ENCODE results near the gene TSHZ2.

Gene TSHZ2

GRCh38 chr20:53426766-53427312, 454.7 kb downstream of the TSHZ2 start:
- TF ChIP-seq, protein P1, sequence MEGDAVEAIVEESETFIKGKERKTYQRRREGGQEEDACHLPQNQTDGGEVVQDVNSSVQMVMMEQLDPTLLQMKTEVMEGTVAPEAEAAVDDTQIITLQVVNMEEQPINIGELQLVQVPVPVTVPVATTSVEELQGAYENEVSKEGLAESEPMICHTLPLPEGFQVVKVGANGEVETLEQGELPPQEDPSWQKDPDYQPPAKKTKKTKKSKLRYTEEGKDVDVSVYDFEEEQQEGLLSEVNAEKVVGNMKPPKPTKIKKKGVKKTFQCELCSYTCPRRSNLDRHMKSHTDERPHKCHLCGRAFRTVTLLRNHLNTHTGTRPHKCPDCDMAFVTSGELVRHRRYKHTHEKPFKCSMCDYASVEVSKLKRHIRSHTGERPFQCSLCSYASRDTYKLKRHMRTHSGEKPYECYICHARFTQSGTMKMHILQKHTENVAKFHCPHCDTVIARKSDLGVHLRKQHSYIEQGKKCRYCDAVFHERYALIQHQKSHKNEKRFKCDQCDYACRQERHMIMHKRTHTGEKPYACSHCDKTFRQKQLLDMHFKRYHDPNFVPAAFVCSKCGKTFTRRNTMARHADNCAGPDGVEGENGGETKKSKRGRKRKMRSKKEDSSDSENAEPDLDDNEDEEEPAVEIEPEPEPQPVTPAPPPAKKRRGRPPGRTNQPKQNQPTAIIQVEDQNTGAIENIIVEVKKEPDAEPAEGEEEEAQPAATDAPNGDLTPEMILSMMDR (IDR thresholded peaks at IDR 0.05; ENCODE audit: low read length): no peak
- no peak for TF ChIP-seq EZH2 (IDR thresholded peaks at IDR 0.05; ENCODE audit: borderline replicate concordance, low read length)
- Histone ChIP-seq H3K27ac (ENCODE audit: low read depth, low read length, poor library complexity, severe bottlenecking) (no peak overlapping the region), H3K36me3 (ENCODE audit: insufficient read depth, low read length) (no peaks in the 10 kb centered on the region), H3K4me2 (ENCODE audit: low read length) (no peak overlapping the region), H3K9ac (ENCODE audit: low read length) (no peak overlapping the region), H3K9me2 (ENCODE audit: low read depth, low read length) (no peaks in the 10 kb centered on the region), H2AFZ (ENCODE audit: low read length) (no peak overlapping the region), H3K4me1 (ENCODE audit: insufficient read depth, low read length, severe bottlenecking) (no peaks in the 10 kb centered on the region), H3K79me2 (ENCODE audit: insufficient read depth, low read length) (no peaks in the 10 kb centered on the region), H3F3A (ENCODE audit: insufficient read depth, low read length) (no peaks in the 10 kb centered on the region), H3K9me3 (ENCODE audit: low read length) (no peaks in the 10 kb centered on the region), H3K4me3 (ENCODE audit: low read depth, low read length, poor library complexity, severe bottlenecking) (no peak overlapping the region), H3K27me3 (ENCODE audit: insufficient read depth, low read length) (peaks cover 8% of the 10 kb centered on the region), H4K20me1 (ENCODE audit: insufficient read depth, low read length) (no peaks in the 10 kb centered on the region)

DNA sequence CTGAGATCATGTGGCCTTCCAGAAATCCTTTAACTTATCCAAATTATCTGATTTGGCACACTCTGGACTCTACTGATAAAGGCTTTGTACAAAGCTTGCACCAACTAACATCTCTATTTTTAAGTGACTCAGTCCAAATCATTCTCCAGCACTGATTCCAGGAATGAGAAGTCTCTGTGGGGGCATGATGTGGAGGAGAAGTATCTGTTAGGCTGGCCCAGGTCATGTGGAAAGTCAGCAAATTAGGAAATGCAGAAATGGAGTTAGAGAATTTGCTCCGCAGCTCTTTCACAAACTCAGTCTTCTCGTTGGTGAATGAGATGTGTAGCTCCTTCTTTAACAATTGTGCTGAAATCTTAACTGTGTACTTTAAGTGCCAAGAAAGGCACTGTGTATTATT, 455.8 kb downstream of the TSHZ2 start:
- H2AFZ ChIP-seq (ENCODE audit: low read length): no peak overlapping the region

DNA sequence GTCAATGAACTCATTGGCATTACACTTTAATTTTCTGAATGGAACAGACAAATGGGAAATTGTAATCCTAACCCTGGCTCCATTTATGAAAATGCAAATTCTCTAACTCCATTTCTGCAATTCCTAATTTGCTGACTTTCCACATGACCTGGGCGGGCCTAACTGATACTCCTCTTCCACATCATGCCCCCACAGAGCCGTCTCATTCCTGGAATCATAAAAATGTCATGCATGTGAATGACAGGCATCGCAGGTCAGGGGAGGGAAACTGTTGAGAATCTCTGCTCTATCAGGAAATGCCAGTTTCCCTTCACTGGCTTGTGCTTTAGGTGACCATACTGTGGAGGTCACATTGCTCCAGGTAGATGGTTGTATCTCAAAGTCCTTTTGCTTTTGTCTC, 456.4 kb downstream of the TSHZ2 start:
- no peaks in the 10 kb centered on the region for H3K36me3 ChIP-seq (ENCODE audit: insufficient read depth, low read length)
- no peak overlapping the region for H2AFZ ChIP-seq (ENCODE audit: low read length)
- no peaks in the 10 kb centered on the region for H3K4me1 ChIP-seq (ENCODE audit: insufficient read depth, low read length, severe bottlenecking)
- no peaks in the 10 kb centered on the region for H3K9me3 ChIP-seq (ENCODE audit: low read length)
- no peaks in the 10 kb centered on the region for H3K9me2 ChIP-seq (ENCODE audit: low read depth, low read length)
- H3K79me2 ChIP-seq (ENCODE audit: insufficient read depth, low read length): no peaks in the 10 kb centered on the region
- no peak overlapping the region for H3K9ac ChIP-seq (ENCODE audit: low read length)
- no peak overlapping the region for H3K27ac ChIP-seq (ENCODE audit: low read depth, low read length, poor library complexity, severe bottlenecking)
- no peak overlapping the region for H3K4me3 ChIP-seq (ENCODE audit: low read depth, low read length, poor library complexity, severe bottlenecking)
- H3K27me3 ChIP-seq (ENCODE audit: insufficient read depth, low read length): peaks cover 5% of the 10 kb centered on the region
- H3F3A ChIP-seq (ENCODE audit: insufficient read depth, low read length): no peaks in the 10 kb centered on the region
- no peak for TF ChIP-seq EZH2 (IDR thresholded peaks at IDR 0.05; ENCODE audit: borderline replicate concordance, low read length)
- TF ChIP-seq, protein P1 (IDR thresholded peaks at IDR 0.05; ENCODE audit: low read length): no peak
- H3K4me2 ChIP-seq (ENCODE audit: low read length): no peak overlapping the region
- H4K20me1 ChIP-seq (ENCODE audit: insufficient read depth, low read length): no peaks in the 10 kb centered on the region

More for the DNA sequence above, 455.8 kb downstream of the TSHZ2 start:
- no peaks in the 10 kb centered on the region for H4K20me1 ChIP-seq (ENCODE audit: insufficient read depth, low read length)
- H3K4me1 ChIP-seq (ENCODE audit: insufficient read depth, low read length, severe bottlenecking): no peaks in the 10 kb centered on the region
- H3K9me2 ChIP-seq (ENCODE audit: low read depth, low read length): no peaks in the 10 kb centered on the region
- no peaks in the 10 kb centered on the region for H3K36me3 ChIP-seq (ENCODE audit: insufficient read depth, low read length)
- H3F3A ChIP-seq (ENCODE audit: insufficient read depth, low read length): no peaks in the 10 kb centered on the region
- no peak overlapping the region for H3K4me3 ChIP-seq (ENCODE audit: low read depth, low read length, poor library complexity, severe bottlenecking)
- H3K9me3 ChIP-seq (ENCODE audit: low read length): no peaks in the 10 kb centered on the region
- no peaks in the 10 kb centered on the region for H3K79me2 ChIP-seq (ENCODE audit: insufficient read depth, low read length)
- no peak overlapping the region for H3K27ac ChIP-seq (ENCODE audit: low read depth, low read length, poor library complexity, severe bottlenecking)
- H3K27me3 ChIP-seq (ENCODE audit: insufficient read depth, low read length): peaks cover 8% of the 10 kb centered on the region
- TF ChIP-seq EZH2 (IDR thresholded peaks at IDR 0.05; ENCODE audit: borderline replicate concordance, low read length): no peak
- TF ChIP-seq, protein P1 (IDR thresholded peaks at IDR 0.05; ENCODE audit: low read length): no peak
- H3K4me2 ChIP-seq (ENCODE audit: low read length): no peak overlapping the region
- H3K9ac ChIP-seq (ENCODE audit: low read length): no peak overlapping the region

Data from OCI-LY1 (cell line).